ENCODE measurements around the gene ZNF134. TPM values are rescaled to one million over a fixed set of nuclear protein-coding genes. Genes with fewer than 3 reads are reported as not detected.

ZNF134 gene
- total and polyA plus RNA-seq, 2 donors (not counting 3 experiments of a cell fraction or from before 2014, with no cell fraction given) = 6.4 to 12.3 TPM

GRCh38 chr19:57566396-57567265, 47.4 kb upstream of the ZNF134 start:
- no peaks in the 10 kb centered on the region for H3K27me3 ChIP-seq (ENCODE audit: control insufficient read depth in 2 of 2, insufficient read depth in 2 of 2, low read length in 2 of 2)
- FAIRE-seq (no peak), DNase-seq (ENCODE audit: low read depth, low spot score) (no peak)
- no peak overlapping the region for H3K27ac ChIP-seq (ENCODE audit: insufficient read depth, low read depth, low read length)
- no peaks in the 10 kb centered on the region for H3K36me3 ChIP-seq (ENCODE audit: control insufficient read depth in 2 of 2, extremely low read depth in 1 of 2, insufficient read depth in 2 of 2, low read length in 2 of 2)
- POLR2A ChIA-PET = no interaction called here
- no peaks in the 10 kb centered on the region for H3K79me2 ChIP-seq (ENCODE audit: control insufficient read depth, insufficient read depth, low read length)
- H3K9me1 ChIP-seq (replicated peaks; ENCODE audit: control insufficient read depth, extremely low read depth, insufficient read depth, low read length) = no peaks in the 10 kb centered on the region
- H3K4me2 ChIP-seq (ENCODE audit: insufficient read depth, low read length) = no peak overlapping the region
- H2AFZ ChIP-seq (ENCODE audit: low read depth, low read length) = no peak overlapping the region
- CTCF ChIA-PET = no interaction called here
- peaks cover 20% of the 10 kb centered on the region for H3K9me3 ChIP-seq (replicated peaks; ENCODE audit: control insufficient read depth, insufficient read depth, low read length)
- dilution Hi-C loops (cut with MboI; ENCODE audit: extremely low pct_ligation_motif_present, low sequenced_read_pairs) (no loop called here), intact Hi-C loops (cut with micrococcal nuclease) (loop anchor here (10.0 kb wide), 1 partner anchor 152 kb away; the partner anchor contains the start of gene ZNF17)
- TF ChIP-seq POLR2A (IDR thresholded peaks at IDR 0.05; ENCODE audit: low read depth, low read length) = no peak
- no peak overlapping the region for H3K9ac ChIP-seq (replicated peaks; ENCODE audit: extremely low read depth, insufficient read depth, low read length)
- H4K20me1 ChIP-seq (replicated peaks; ENCODE audit: control insufficient read depth, extremely low read depth, insufficient read depth, low read length) = no peaks in the 10 kb centered on the region
- H3K4me3 ChIP-seq (replicated peaks in 1 of 3; ENCODE audit: insufficient read depth in 1 of 3, low read depth in 1 of 3, low read length in 3 of 3) = no peak overlapping the region
- no TSS peak for BruUV-seq (replicated peaks)
- H3K4me1 ChIP-seq (ENCODE audit: control insufficient read depth, extremely low read depth, insufficient read depth, low read length) = no peaks in the 10 kb centered on the region

DNA sequence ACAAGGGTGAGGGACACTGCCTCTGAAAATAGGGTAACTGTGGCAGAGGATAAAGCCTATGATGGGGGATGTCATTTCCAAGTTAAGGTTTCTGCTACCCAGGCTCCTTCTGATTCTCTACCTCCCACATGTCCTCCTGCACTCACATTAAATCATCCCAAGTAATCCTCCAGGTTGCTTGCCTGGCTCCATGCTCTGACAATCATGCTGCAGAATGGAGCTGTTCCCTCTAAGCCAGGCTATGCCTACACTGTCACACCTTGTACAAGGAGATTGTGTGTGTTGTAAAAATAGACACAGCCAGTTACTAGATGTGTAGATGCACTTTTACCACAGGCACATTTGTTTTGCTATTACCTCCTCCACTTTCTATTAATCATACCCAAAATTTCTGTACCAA, 43.3 kb upstream of the ZNF134 start:
- H4K20me1 ChIP-seq (replicated peaks; ENCODE audit: control insufficient read depth, extremely low read depth, insufficient read depth, low read length) = no peaks in the 10 kb centered on the region
- H3K36me3 ChIP-seq (ENCODE audit: control insufficient read depth in 2 of 2, extremely low read depth in 1 of 2, insufficient read depth in 2 of 2, low read length in 2 of 2) = peaks cover 7 to 28% of the 10 kb centered on the region in 2 experiments
- H3K4me3 ChIP-seq (replicated peaks in 1 of 3; ENCODE audit: insufficient read depth in 1 of 3, low read depth in 1 of 3, low read length in 3 of 3) = no peak overlapping the region
- FAIRE-seq (no peak), DNase-seq (ENCODE audit: low read depth, low spot score) (no peak)
- H3K9ac ChIP-seq (replicated peaks; ENCODE audit: extremely low read depth, insufficient read depth, low read length) = no peak overlapping the region
- H3K9me1 ChIP-seq (replicated peaks; ENCODE audit: control insufficient read depth, extremely low read depth, insufficient read depth, low read length) = no peaks in the 10 kb centered on the region
- CTCF ChIA-PET = no interaction called here
- no peaks in the 10 kb centered on the region for H3K27me3 ChIP-seq (ENCODE audit: control insufficient read depth in 2 of 2, insufficient read depth in 2 of 2, low read length in 2 of 2)
- POLR2A ChIA-PET = no interaction called here
- dilution Hi-C loops (cut with MboI; ENCODE audit: extremely low pct_ligation_motif_present, low sequenced_read_pairs) (no loop called here), intact Hi-C loops (cut with micrococcal nuclease) (no loop called here)
- no peaks in the 10 kb centered on the region for H3K79me2 ChIP-seq (ENCODE audit: control insufficient read depth, insufficient read depth, low read length)
- no peak overlapping the region for H2AFZ ChIP-seq (ENCODE audit: low read depth, low read length)
- TF ChIP-seq EZH2 (IDR thresholded peaks at IDR 0.05; ENCODE audit: borderline replicate concordance, low read depth, low read length, severe bottlenecking) (no peak), MYC (IDR thresholded peaks at IDR 0.05; ENCODE audit: low read depth, low read length) (no peak), POLR2A (IDR thresholded peaks at IDR 0.05; ENCODE audit: low read depth, low read length) (no peak), GATA2 (IDR thresholded peaks at IDR 0.05; ENCODE audit: insufficient read depth, insufficient read length, low read depth, low read length) (no peak), FOS (IDR thresholded peaks at IDR 0.05; ENCODE audit: borderline replicate concordance, insufficient read depth, low read length) (no peak), POLR2AphosphoS5 (IDR thresholded peaks at IDR 0.05; ENCODE audit: insufficient read depth, low read depth, low read length) (no peak), JUN (IDR thresholded peaks at IDR 0.05; ENCODE audit: borderline replicate concordance, insufficient read depth, insufficient read length, low read depth) (no peak)
- TF ChIP-seq, protein P1, sequence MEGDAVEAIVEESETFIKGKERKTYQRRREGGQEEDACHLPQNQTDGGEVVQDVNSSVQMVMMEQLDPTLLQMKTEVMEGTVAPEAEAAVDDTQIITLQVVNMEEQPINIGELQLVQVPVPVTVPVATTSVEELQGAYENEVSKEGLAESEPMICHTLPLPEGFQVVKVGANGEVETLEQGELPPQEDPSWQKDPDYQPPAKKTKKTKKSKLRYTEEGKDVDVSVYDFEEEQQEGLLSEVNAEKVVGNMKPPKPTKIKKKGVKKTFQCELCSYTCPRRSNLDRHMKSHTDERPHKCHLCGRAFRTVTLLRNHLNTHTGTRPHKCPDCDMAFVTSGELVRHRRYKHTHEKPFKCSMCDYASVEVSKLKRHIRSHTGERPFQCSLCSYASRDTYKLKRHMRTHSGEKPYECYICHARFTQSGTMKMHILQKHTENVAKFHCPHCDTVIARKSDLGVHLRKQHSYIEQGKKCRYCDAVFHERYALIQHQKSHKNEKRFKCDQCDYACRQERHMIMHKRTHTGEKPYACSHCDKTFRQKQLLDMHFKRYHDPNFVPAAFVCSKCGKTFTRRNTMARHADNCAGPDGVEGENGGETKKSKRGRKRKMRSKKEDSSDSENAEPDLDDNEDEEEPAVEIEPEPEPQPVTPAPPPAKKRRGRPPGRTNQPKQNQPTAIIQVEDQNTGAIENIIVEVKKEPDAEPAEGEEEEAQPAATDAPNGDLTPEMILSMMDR (IDR thresholded peaks at IDR 0.05; ENCODE audit: extremely low read depth in 1 of 2, insufficient read depth in 1 of 2, low read depth in 1 of 2, low read length in 2 of 2) = no peak
- TF ChIP-seq, protein P2, sequence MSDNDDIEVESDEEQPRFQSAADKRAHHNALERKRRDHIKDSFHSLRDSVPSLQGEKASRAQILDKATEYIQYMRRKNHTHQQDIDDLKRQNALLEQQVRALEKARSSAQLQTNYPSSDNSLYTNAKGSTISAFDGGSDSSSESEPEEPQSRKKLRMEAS (IDR thresholded peaks at IDR 0.05; ENCODE audit: insufficient read depth, insufficient read length) = no peak
- BruUV-seq (replicated peaks) = no TSS peak
- H3K4me2 ChIP-seq (ENCODE audit: insufficient read depth, low read length) = no peak overlapping the region
- H3K27ac ChIP-seq (ENCODE audit: insufficient read depth, low read depth, low read length) = no peak overlapping the region
- H3K4me1 ChIP-seq (ENCODE audit: control insufficient read depth, extremely low read depth, insufficient read depth, low read length) = no peaks in the 10 kb centered on the region
- peaks cover 34% of the 10 kb centered on the region for H3K9me3 ChIP-seq (replicated peaks; ENCODE audit: control insufficient read depth, insufficient read depth, low read length)
